SK-N-SH (cell line): ENCODE measurements around the gene KBTBD13. TPM values are rescaled to one million over a fixed set of nuclear protein-coding genes. Genes with fewer than 3 reads are reported as not detected.

Experiments used
- CTCF ChIA-PET: fragments of 300-600, 350-600 bp; formaldehyde crosslinking; extraction: SDS; loops from one replicate; lab custom pipeline; 2021; lab: Yijun Ruan, JAX
- POLR2A ChIA-PET: fragments of 350-600 bp; sonication (Branson Sonifier 250); formaldehyde crosslinking; extraction: SDS; loops from one replicate; lab custom pipeline; 2020; ENCODE audit warnings: antibody characterized with exemption, inconsistent platforms; lab: Yijun Ruan, JAX
- DNase-seq: peaks from one replicate; pipeline ENCODE4 v3.0.0; 2012
- H2AFZ ChIP-seq: fragments of 200-600 bp; sonication (generic); 2 replicates; pipeline ENCODE4 v1.8.1; 2016; ENCODE audit warnings: antibody characterized with exemption, mild to moderate bottlenecking, low read depth
- H3F3A ChIP-seq: fragments of 200-600 bp; sonication (generic); replicated peaks from 2 replicates; pipeline ENCODE3; 2016; ENCODE audit warnings: antibody characterized with exemption, mild to moderate bottlenecking; ENCODE audit not compliant: insufficient read depth
- H3K27ac ChIP-seq, 2 experiments: fragments of 200-500 bp in 1 of 2; fragments of 200-600 bp in 1 of 2; sonication (Bioruptor generic) in 1 of 2; sonication (generic), shearing (Covaris generic) in 1 of 2; 2 replicates each; pipeline versions ENCODE4 v1.5.1 to v1.6.1; 2014 to 2016; ENCODE audit warnings: low read depth in 2 of 2, inconsistent platforms in 1 of 2, low read length in 1 of 2, mild to moderate bottlenecking in 1 of 2, mixed read lengths in 1 of 2
- H3K27me3 ChIP-seq: fragments of 200-600 bp; sonication (generic), shearing (Covaris generic); 2 replicates; pipeline ENCODE4 v1.6.1; 2016; ENCODE audit warnings: mixed run types; ENCODE audit not compliant: insufficient read depth
- H3K36me3 ChIP-seq, 2 experiments: fragments of 200-500 bp in 1 of 2; fragments of 200-600 bp in 1 of 2; sonication (Bioruptor generic) in 1 of 2; sonication (generic) in 1 of 2; replicated peaks in 1 of 2; 2 replicates each; pipeline versions ENCODE3 to v1.5.1; 2014 to 2016; ENCODE audit warnings: low read length in 1 of 2, mild to moderate bottlenecking in 1 of 2; ENCODE audit not compliant: insufficient read depth in 2 of 2, control insufficient read depth in 1 of 2
- H3K4me1 ChIP-seq, 2 experiments: fragments of 200-500 bp in 1 of 2; fragments of 200-600 bp in 1 of 2; sonication (Bioruptor generic) in 1 of 2; sonication (generic), shearing (Covaris generic) in 1 of 2; 2 replicates each; pipeline versions ENCODE4 v1.5.1 to v1.6.1; 2014 to 2016; ENCODE audit warnings: low read depth in 1 of 2, low read length in 1 of 2, mixed run types in 1 of 2; ENCODE audit not compliant: insufficient read depth in 2 of 2, control insufficient read depth in 1 of 2
- H3K4me2 ChIP-seq: fragments of 200-600 bp; sonication (generic), shearing (Covaris generic); 2 replicates; pipeline ENCODE4 v1.6.1; 2017; ENCODE audit warnings: mixed run types
- H3K4me3 ChIP-seq, 2 experiments: fragments of 200-500 bp in 1 of 2; fragments of 200-600 bp in 1 of 2; sonication (Bioruptor generic) in 1 of 2; sonication (generic), shearing (Covaris generic) in 1 of 2; 2 replicates each; pipeline versions ENCODE4 v1.5.1 to v1.8.1; 2014 to 2016; ENCODE audit warnings: low read depth in 2 of 2, inconsistent platforms in 1 of 2, low read length in 1 of 2, mild to moderate bottlenecking in 1 of 2, mixed read lengths in 1 of 2, moderate library complexity in 1 of 2
- H3K79me2 ChIP-seq: fragments of 200-600 bp; sonication (generic); 2 replicates; pipeline ENCODE4 v1.8.1; 2017; ENCODE audit warnings: mild to moderate bottlenecking; ENCODE audit not compliant: insufficient read depth
- H3K9ac ChIP-seq: fragments of 200-600 bp; sonication (generic); 2 replicates; pipeline ENCODE4 v1.6.1; 2017; ENCODE audit warnings: mixed run types
- H3K9me2 ChIP-seq: fragments of 200-600 bp; sonication (generic); 2 replicates; pipeline ENCODE4 v1.6.1; 2017; ENCODE audit warnings: mixed run types
- H3K9me3 ChIP-seq: fragments of 200-600 bp; sonication (generic); 2 replicates; pipeline ENCODE4 v1.6.1; 2017; ENCODE audit warnings: mixed run types, mild to moderate bottlenecking, moderate library complexity
- H4K20me1 ChIP-seq: fragments of 200-600 bp; sonication (generic); 2 replicates; pipeline ENCODE4 v1.6.1; 2017; ENCODE audit warnings: mild to moderate bottlenecking, mixed run types; ENCODE audit not compliant: insufficient read depth
- CHD2 ChIP-seq: fragments of 150-350 bp; IDR thresholded peaks from 2 replicates; pipeline ENCODE4 v1.6.1; 2018; ENCODE audit warnings: low read length; ENCODE audit not compliant: partially characterized antibody
- ELF1 ChIP-seq: IDR thresholded peaks from 2 replicates; pipeline ENCODE4 v1.4.0; 2012
- EP300 ChIP-seq, 2 experiments: IDR thresholded peaks; 2 replicates each; pipeline versions ENCODE4 v1.4.0 to v1.6.1; 2012; ENCODE audit warnings: borderline replicate concordance in 1 of 2, low read depth in 1 of 2, low read length in 1 of 2
- EZH2phosphoT487 ChIP-seq: fragments of 200-600 bp; sonication (generic); IDR thresholded peaks from 2 replicates; pipeline ENCODE4 v1.6.1; 2017; ENCODE audit warnings: low read depth, mixed run types, mild to moderate bottlenecking, antibody characterized with exemption, moderate library complexity, borderline replicate concordance
- FOXM1 ChIP-seq: IDR thresholded peaks from 2 replicates; pipeline ENCODE4 v1.4.0; 2012; ENCODE audit warnings: low read depth, mild to moderate bottlenecking
- GABPA ChIP-seq: IDR thresholded peaks from 2 replicates; pipeline ENCODE4 v1.4.0; 2012; ENCODE audit warnings: low read depth, mild to moderate bottlenecking
- JUND ChIP-seq: IDR thresholded peaks from 2 replicates; pipeline ENCODE4 v1.4.0; 2012
- NFIC ChIP-seq: IDR thresholded peaks from 2 replicates; pipeline ENCODE4 v1.4.0; 2012; ENCODE audit warnings: borderline replicate concordance
- RCOR1 ChIP-seq: fragments of 150-350 bp; IDR thresholded peaks from 2 replicates; pipeline ENCODE4 v1.6.1; 2017; ENCODE audit warnings: antibody characterized with exemption, low read length
- RFX5 ChIP-seq: IDR thresholded peaks from 2 replicates; pipeline ENCODE4 v1.6.1; 2012; ENCODE audit warnings: mild to moderate bottlenecking, improper control_type of control experiment, low read length
- RXRA ChIP-seq: IDR thresholded peaks from 2 replicates; pipeline ENCODE4 v1.4.0; 2012; ENCODE audit warnings: low read depth, mild to moderate bottlenecking, borderline replicate concordance
- TEAD4 ChIP-seq: IDR thresholded peaks from 2 replicates; pipeline ENCODE4 v1.4.0; 2012; ENCODE audit warnings: mild to moderate bottlenecking, borderline replicate concordance; ENCODE audit not compliant: insufficient read depth
- USF2 ChIP-seq: fragments of 150-350 bp; IDR thresholded peaks from 2 replicates; pipeline ENCODE4 v1.6.1; 2017; ENCODE audit warnings: antibody characterized with exemption, low read length, low read depth, borderline replicate concordance
- WGBS: methylation state at CpG from one replicate; pipeline ENCODE4 v1.1.6; 2017; ENCODE audit warnings: low lambda C conversion rate; 5-methylcytosine and 5-hydroxymethylcytosine counted together
- polyA plus RNA-seq, 3 experiments: library from polyadenylated mRNA; depleted of rRNA; stranded (reverse); fragments of >200 nt; gene quantifications; 2 replicates each; pipeline ENCODE4 v1.2.3, GENCODE V29; 2012
- TF ChIP-seq, protein P1 (sequence below): IDR thresholded peaks from 2 replicates; pipeline ENCODE4 v1.4.0; 2012; ENCODE audit warnings: low read depth, borderline replicate concordance
- TF ChIP-seq, protein P2 (sequence below): fragments of 150-350 bp; IDR thresholded peaks from 2 replicates; pipeline ENCODE4 v1.6.1; 2016; ENCODE audit warnings: mild to moderate bottlenecking, low read depth, low read length
- TF ChIP-seq, protein P3 (sequence below): IDR thresholded peaks from 2 replicates; pipeline ENCODE4 v1.4.0; 2012; ENCODE audit warnings: low read depth
- TF ChIP-seq, protein P4 (sequence below): fragments of 200-600 bp; sonication (generic); IDR thresholded peaks from 2 replicates; pipeline ENCODE4 v1.6.1; 2017; ENCODE audit warnings: antibody characterized with exemption, mild to moderate bottlenecking, moderate library complexity

KBTBD13 gene
- polyA plus RNA-seq, 1 of the 3 experiments (the other 2 are of a cell fraction): not detected

DNA sequence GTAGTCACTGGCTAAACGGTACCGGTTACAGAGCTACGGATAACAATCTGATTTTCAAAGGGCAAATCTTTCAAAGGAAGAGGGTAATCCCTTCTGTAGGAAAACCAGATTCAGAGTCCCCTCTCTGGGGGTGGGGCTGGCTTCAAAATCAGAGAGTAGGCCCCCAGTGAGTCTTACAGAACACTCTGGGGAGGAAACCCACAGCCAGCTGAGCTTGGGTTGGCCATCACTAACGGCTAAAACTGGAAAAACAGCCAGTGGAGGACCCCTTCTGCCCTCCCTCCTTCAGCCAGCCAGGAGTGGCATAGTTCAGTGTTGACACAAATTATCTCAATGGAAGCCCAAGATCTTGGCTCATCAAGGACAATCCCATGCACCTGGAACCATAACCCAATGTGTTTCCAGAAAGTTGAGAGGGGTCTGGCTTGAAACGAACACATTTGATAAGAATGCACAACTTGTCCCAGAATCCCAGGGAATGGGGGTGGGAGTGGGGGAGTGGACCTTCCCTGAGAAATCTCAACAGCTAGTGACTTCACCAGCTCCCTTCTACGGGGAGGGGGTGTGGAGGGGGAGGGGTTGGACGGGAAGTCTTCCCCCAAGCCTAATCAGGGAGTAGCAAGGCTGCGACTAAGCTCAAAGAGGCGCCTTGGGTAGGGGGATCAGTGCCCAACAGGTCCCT lies 9.8 kb upstream of the KBTBD13 start:
- TF ChIP-seq GABPA (no peak), USF2 (no peak), EP300 (IDR thresholded peaks at IDR 0.05; ENCODE audit: borderline replicate concordance in 1 of 2, low read depth in 1 of 2, low read length in 1 of 2) (no peak)
- TF ChIP-seq, protein P1, sequence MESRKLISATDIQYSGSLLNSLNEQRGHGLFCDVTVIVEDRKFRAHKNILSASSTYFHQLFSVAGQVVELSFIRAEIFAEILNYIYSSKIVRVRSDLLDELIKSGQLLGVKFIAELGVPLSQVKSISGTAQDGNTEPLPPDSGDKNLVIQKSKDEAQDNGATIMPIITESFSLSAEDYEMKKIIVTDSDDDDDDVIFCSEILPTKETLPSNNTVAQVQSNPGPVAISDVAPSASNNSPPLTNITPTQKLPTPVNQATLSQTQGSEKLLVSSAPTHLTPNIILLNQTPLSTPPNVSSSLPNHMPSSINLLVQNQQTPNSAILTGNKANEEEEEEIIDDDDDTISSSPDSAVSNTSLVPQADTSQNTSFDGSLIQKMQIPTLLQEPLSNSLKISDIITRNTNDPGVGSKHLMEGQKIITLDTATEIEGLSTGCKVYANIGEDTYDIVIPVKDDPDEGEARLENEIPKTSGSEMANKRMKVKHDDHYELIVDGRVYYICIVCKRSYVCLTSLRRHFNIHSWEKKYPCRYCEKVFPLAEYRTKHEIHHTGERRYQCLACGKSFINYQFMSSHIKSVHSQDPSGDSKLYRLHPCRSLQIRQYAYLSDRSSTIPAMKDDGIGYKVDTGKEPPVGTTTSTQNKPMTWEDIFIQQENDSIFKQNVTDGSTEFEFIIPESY: no peak
- TF ChIP-seq, protein P2, sequence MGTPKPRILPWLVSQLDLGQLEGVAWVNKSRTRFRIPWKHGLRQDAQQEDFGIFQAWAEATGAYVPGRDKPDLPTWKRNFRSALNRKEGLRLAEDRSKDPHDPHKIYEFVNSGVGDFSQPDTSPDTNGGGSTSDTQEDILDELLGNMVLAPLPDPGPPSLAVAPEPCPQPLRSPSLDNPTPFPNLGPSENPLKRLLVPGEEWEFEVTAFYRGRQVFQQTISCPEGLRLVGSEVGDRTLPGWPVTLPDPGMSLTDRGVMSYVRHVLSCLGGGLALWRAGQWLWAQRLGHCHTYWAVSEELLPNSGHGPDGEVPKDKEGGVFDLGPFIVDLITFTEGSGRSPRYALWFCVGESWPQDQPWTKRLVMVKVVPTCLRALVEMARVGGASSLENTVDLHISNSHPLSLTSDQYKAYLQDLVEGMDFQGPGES: no peak
- Histone ChIP-seq H3F3A (peaks cover 4% of the 10 kb centered on the region), H3K27ac (no peak overlapping the region), H3K9me3 (no peaks in the 10 kb centered on the region), H3K4me1 (peaks cover 0 to 7% of the 10 kb centered on the region in 2 experiments; a peak in 1 of 4 replicates), H4K20me1 (no peaks in the 10 kb centered on the region), H2AFZ (no peak overlapping the region), H3K9ac (no peak overlapping the region), H3K79me2 (no peaks in the 10 kb centered on the region), H3K27me3 (peaks cover 9% of the 10 kb centered on the region; the same call in 1 of the 2 replicates), H3K9me2 (no peaks in the 10 kb centered on the region), H3K4me2 (no peak overlapping the region), H3K36me3 (no peaks in the 10 kb centered on the region), H3K4me3 (no peak overlapping the region)
- POLR2A ChIA-PET: no interaction called here
- DNase-seq: no peak
- WGBS: 79% methylated on average over 6 of the region's 9 CpGs
- CTCF ChIA-PET: interaction anchor here (0.9 to 9.5 kb wide), 9 partner anchors 12 to 50 kb away, joined by 3 to 88 read pairs (median 4); no protein-coding TSS in a partner anchor

- H3K4me2 ChIP-seq: no peak overlapping the region
- no peak overlapping the region for H3K9ac ChIP-seq
- no peaks in the 10 kb centered on the region for H3K9me3 ChIP-seq
- no peaks in the 10 kb centered on the region for H3K79me2 ChIP-seq
- ChIA-PET POLR2A (no interaction called here), CTCF (interaction anchor here (1.1 to 9.5 kb wide), 6 partner anchors 12 to 49 kb away, joined by 3 to 88 read pairs (median 4); no protein-coding TSS in a partner anchor)
- no peaks in the 10 kb centered on the region for H4K20me1 ChIP-seq
- TF ChIP-seq, protein P2: no peak
- no peak for TF ChIP-seq GABPA
- TF ChIP-seq NFIC: no peak
- TF ChIP-seq JUND: no peak
- TF ChIP-seq, protein P3, sequence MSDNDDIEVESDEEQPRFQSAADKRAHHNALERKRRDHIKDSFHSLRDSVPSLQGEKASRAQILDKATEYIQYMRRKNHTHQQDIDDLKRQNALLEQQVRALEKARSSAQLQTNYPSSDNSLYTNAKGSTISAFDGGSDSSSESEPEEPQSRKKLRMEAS: no peak
- TF ChIP-seq ELF1: no peak
- no peak for TF ChIP-seq TEAD4
- TF ChIP-seq RXRA: no peak
- TF ChIP-seq RCOR1: no peak
- TF ChIP-seq RFX5: no peak
- TF ChIP-seq CHD2: no peak
- TF ChIP-seq, protein P4, sequence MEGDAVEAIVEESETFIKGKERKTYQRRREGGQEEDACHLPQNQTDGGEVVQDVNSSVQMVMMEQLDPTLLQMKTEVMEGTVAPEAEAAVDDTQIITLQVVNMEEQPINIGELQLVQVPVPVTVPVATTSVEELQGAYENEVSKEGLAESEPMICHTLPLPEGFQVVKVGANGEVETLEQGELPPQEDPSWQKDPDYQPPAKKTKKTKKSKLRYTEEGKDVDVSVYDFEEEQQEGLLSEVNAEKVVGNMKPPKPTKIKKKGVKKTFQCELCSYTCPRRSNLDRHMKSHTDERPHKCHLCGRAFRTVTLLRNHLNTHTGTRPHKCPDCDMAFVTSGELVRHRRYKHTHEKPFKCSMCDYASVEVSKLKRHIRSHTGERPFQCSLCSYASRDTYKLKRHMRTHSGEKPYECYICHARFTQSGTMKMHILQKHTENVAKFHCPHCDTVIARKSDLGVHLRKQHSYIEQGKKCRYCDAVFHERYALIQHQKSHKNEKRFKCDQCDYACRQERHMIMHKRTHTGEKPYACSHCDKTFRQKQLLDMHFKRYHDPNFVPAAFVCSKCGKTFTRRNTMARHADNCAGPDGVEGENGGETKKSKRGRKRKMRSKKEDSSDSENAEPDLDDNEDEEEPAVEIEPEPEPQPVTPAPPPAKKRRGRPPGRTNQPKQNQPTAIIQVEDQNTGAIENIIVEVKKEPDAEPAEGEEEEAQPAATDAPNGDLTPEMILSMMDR: no peak
- no peak for TF ChIP-seq FOXM1
- no peak for TF ChIP-seq EZH2phosphoT487
- TF ChIP-seq USF2: no peak
- H3F3A ChIP-seq: peaks cover 4% of the 10 kb centered on the region
- DNase-seq: no peak
- WGBS: 55% methylated on average over 8 of the region's 8 CpGs
- H3K4me3 ChIP-seq: no peak overlapping the region; a peak in 1 of 4 replicates
- no peaks in the 10 kb centered on the region for H3K36me3 ChIP-seq
- peaks cover 0 to 12% of the 10 kb centered on the region in 2 experiments; a peak in 1 of 4 replicates for H3K4me1 ChIP-seq
- H2AFZ ChIP-seq: no peak overlapping the region
- peaks cover 9% of the 10 kb centered on the region; the same call in 1 of the 2 replicates for H3K27me3 ChIP-seq
- H3K27ac ChIP-seq: no peak overlapping the region
- H3K9me2 ChIP-seq: no peaks in the 10 kb centered on the region
Measured at GRCh38 chr15:65067317-65067644, 9.3 kb upstream of the KBTBD13 start.
